IPS DF 4.7 (cell line): ENCODE results near the gene VWA8.
A peak's percentile ranks its signal among the peaks of the same experiment; 100 is the strongest.

Experiments used
- DNase-seq: peaks from one replicate; pipeline ENCODE4 v3.0.0-alpha.2; 2013; ENCODE audit warnings: low spot score; ENCODE audit errors: extremely low read depth

Gene VWA8

DNA sequence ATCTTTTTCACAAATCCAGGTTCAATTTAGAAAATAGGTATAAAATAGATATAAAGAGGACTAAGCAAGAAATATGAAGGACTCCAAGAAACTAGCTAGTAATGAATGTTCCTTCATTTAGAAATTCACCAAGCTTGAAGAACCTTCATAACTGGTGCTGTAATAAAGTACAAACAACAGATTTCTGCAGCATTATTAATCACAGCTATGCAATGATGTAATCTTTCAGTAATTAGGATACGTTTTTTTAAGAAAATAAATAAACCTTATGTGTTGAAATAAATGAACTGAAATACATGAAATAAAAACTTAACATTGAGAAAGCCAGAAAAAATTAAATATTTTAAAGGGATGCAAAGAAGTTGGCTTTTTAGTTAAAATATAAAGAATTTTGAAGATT, 267.5 kb downstream of the VWA8 start:
- no peak for DNase-seq

DNA sequence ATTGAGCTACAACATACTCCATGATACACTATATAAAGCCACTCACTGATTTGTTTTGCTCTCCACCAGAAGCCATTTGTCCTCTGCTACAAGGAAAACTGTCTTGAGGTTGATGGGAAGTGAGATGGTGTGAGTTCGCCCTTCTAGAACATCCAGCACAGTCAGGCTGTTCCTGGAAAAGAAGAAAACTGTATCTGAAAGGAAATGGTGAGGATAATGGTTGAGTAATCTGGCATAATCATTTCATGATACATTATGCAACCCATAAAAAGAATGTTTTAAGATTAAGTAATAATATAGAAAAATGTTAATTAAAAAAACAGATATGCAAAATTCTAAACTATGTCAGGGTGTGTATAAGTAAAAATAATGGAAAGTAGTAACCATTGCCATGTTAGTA, 269.6 kb downstream of the VWA8 start:
- no peak for DNase-seq

DNA sequence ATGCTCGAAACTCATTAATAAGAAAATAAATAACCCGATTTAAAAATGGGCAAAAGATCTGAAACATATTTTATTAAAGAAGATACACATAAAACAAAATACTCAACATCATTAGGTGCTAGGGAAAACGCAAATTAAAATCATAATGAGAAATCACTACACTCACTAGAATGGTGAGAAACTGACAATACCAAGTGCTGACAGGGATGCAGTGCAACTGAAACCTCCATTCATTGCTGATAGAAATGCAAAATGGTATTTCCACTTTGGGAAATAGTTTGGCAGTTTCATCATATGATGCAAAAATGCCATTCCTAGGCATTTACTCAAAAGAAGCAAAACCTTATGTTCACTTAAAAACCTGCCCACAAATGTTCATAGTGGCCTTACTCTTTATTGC, 278.1 kb downstream of the VWA8 start:
- DNase-seq, result no peak

DNA sequence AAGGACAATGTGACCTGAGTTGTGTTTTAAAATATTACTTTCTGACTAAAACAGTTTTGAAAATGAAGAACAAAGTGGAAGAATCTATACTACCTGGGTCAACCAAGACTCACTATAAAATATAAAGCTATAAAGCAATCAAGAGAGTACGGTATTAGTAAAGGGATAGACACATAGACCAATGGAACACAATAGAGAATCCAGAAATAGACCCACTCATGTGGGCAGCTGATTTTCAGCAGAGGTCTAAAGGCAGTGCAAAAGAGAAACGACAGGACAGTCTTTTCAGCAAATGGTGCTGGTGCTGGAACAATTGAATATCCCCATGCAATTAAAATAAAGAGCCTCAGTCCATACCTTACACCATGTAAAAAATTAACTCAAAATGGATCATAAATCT, 278.9 kb downstream of the VWA8 start:
- no peak for DNase-seq

DNA sequence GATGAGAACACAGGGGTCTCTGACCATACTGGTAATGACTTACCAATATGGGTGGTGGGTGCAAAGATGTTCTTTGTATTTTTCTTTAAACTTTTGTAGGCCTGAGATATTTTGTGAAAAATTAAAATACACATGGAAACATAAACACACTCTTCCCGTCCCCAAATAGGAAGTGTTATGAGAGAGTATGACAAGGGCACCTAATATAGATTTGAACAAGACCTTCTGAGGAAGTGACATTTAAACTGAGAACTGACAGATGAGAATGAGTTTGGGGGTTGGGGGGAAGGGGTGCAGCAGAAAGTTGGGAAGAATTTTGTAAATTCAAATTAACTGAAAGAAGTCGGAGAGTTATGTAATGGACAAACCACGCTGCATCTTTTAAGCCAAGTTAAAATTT, 279.3 kb downstream of the VWA8 start:
- DNase-seq, result no peak

DNA sequence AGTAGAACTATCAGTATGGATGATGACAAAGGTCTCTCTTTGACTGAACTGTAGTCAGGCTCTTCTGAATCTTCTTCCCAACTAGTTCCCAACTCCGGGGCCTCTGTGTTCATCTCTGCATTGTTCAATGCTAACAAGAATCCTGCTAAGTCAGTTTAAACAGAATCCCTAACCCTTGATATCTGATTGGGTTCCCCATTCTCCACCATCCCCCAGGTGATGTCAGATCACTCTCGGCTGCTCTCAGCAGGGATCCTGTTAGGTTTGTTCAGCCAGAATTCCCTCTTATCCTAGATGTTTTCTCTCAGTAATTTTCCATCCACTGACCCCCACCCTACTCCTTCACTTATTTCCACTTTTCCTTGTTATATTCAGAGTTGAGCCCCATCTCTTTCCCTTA, 280.0 kb downstream of the VWA8 start:
- no peak for DNase-seq

DNA sequence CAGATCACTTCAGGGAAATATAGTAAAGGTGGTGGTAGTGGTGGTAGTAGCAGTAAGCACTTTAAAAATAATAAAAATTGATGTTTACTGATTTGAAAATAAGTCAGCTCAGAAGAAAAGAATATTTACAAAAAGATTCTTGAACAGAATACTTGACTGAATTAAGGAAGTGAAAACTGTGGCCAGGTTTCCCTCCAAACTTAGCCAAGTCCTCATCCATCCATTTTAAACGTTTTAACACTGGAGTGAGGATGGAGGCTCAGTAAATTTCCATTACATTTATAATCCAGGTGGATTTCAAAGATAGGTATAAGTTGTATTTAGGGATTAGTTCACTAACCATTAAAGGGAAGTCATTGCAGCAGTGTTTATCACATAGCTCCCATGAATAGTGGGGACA, 282.1 kb downstream of the VWA8 start:
- DNase-seq, result no peak

DNA sequence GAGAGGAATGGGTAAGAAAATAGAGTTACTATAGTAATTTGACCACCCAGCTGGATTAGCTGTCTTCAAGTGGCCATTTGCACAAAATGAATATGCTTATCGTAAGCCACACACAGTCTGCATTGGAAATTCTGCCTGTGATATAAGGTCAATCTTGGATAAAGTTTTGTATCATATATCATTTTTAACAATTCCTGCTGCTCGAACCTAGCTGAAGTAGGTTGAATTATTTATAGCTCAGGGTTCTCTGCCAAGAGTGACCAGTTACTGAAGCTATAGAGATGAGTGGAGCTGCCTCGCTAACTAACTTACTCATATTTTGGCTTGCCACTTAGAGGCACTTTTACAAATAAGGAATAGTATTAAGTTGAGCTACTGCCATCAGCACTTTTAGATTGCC, 282.7 kb downstream of the VWA8 start:
- DNase-seq, result no peak

DNA sequence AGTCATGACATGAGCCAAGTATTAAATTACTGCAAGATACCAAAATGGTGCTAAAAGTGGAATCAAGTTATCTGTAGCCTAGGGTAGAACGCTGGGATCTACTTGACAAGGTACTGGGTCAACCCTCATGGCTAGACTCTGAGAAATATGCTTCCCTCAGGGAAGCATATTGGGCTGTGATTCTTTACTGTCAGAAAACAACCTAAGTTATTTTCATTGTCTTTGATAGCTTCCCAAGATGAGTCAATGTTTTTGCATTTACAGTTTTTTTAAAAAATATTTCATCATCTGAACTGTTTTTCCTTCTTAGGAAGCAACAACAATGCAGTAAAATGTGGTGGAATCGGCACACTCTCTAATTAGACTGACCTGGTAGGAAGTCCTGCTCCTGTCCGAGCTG, 285.6 kb downstream of the VWA8 start:
- DNase-seq, result no peak

DNA sequence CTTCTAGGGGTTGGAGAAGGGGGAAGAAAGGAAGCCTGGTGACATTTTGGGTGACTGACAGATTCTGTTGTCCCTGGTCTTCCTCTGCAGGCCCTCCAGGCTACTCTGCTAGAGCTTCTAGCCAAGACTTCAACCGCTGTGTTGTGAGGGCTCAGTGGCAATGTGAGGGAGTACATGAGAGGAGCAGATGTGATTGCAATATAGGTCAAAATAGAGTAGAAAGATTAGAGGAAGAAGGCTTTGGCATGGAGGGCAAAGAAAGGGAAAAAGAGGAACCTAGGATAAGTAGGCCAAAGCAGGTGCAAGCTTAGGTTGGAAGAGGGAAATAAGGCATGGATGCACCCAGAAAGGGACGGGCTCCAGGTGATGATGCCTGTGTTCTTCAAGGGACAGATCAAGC, 286.7 kb downstream of the VWA8 start:
- DNase-seq, result no peak

DNA sequence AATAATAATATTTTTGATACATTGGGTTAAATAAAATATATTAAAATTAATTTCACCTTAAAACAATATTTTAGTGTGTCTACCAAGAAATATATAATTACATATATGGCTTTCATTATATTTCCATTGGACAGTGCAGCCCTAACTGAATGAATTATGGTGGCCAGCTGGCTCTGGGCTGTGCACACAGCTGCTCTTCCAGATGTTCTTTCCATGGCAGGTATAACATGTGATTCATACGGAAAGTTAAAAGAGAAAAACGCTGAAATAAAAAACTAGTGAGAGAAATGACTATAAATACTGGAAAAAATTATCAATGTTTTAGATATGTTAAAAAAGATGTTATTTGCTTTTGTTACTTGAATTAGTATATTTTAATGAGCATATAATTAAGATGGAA, 287.3 kb downstream of the VWA8 start:
- no peak for DNase-seq

DNA sequence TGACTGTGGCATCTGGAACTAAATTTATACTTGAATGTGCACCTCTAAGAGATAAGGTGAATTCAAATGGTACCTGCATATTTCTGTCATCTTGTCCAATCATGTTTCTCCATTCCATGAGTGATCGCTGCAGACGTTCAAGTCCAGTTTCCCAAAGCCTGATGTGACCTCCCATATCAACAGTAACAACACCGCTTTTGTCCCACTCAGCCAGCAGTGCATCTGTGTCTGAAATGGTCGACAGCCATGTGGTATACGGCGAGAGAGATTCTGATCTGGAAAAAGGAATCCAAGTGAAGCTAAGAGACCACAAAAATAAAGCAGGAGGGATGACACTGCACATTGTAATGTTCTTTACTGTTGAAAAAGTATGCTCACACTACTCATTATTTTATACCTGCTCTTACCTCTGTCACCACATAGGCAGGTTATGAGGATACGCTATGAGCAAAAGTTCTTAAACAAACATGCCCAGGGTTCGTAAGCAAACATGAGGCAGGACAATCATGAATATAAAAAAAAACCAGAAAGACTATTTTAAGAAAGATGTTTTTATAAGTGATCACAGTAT, 290.0 kb downstream of the VWA8 start:
- no peak for DNase-seq

DNA sequence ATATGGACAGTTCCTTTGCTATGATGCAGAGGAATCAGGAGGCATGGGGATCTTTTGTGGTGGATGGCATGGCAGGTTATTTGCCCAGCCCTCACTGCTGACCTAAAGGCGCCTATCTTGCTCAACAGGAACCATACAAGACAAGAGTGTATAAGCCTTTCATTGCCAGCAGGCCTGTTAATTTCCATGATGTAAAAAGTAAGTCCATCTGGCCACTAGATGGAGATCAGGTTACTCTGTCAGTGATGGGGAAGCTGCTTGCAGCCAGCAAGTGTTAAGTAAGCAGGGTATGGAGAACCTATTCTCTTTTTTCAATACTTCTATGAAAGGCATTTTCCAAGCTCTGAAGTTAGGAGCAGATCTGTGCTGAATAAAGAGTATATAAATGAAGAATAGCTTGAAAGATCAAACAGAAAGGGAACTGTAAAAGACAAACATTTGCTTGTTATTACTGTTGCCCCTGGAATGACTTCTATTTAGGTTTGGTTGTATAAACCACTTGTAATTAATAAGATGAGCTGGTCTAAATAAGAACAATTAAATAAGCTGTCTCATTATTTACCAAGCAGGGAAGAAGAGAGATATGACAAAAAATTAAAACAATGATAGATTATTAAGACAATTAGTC, 292.7 kb downstream of the VWA8 start:
- peak; percentile 41 for DNase-seq

DNA sequence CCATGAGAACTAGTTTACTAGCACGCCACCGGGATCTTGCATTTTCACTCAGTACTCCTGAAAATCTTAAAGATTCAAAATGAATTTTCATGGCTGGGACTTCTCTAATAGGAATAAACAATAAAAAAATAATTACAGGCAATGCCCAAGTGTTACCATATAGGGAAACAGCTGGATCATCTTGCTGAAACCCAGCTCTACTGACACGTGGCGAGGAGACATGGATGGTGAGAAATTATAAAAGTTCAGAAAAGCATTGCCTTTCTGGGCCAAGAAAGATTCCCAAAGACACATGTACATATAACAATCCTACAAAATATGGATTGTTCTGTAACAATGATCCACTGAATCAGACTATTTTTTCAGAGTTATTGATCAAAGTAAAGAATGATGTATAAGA, 294.3 kb downstream of the VWA8 start:
- DNase-seq, result no peak

DNA sequence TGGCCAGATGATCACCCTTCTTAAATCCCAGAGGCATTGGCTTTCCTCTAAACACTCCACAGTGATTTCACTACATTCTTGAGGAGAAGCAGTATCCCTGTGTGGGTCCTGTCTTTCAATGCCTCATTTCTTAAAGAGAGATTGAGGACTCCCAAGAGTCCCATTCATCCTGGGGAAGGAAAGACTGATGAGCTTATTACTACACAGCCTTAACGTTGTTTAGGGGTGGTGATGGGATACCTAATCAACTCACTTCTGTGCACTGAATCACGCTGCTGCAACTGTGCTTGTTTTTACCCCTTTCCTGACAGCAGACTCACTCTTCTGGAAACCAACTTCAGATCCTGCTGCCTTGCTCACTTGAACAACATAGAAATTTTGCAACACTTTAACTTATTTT, 300.5 kb downstream of the VWA8 start:
- DNase-seq, result no peak

DNA sequence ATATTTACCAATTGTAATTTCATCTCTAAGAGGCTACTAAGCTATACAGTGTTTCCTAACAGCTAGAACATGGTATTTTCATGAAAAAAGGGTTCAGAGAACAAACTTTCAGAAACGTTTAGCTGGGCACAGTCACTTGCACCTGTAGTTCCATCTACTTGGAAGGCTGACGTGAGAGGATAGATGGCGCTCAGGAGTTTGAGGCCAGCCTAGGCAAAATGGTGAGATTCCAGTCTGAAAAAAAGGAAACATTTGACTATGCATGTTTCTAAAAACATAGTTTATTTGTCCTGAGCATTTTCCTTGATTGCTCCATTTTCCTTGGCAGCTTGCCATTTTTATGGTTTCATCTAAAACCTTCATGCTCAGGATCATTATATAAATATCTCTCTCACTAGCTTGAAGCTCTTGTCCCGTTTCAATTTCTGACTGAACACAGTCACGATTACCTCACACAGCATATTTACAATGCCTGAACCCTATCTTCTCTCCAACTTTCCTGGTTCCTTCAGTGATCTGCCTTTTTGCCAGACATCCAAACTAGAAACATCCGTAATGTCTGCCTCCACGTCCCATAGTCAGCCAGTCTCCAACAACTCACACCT, 302.8 kb downstream of the VWA8 start:
- DNase-seq, result no peak

DNA sequence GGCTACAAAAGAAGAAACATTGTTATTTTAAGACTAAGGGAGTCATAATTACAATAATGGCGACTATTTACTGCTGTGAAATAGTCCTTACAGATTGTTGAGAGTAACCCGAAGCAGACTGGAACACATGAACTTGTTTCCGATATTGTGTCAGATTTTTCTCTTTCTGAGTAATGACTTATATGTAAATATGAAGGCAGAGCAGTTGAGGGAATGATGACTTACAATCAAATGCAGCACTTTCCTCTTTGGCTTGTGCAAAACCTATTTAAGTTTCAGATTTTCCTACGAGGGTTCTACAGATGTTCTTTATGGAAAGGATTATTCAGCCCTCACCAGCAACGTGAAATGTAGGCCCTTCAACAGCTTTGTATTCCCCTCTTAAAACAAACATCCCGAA, 304.9 kb downstream of the VWA8 start:
- no peak for DNase-seq

DNA sequence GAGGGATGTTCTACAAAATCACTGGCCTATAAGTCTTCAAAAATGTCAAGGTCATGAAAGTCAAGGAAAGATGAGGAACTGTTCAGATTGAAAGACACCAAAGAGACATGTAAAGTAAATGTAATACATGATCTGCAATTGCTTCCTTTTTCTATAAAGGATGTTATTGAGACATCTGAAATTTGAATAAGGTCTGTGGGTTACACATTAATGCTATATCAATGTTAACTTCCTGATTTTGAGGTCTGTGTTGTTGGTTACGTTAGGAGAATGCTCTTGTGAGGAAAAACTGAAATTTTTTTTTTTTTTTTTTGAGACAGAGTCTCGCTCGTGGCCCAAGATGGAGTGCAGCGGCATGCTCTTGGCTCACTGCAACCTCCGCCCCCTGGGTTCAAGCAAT, 306.1 kb downstream of the VWA8 start:
- no peak for DNase-seq

DNA sequence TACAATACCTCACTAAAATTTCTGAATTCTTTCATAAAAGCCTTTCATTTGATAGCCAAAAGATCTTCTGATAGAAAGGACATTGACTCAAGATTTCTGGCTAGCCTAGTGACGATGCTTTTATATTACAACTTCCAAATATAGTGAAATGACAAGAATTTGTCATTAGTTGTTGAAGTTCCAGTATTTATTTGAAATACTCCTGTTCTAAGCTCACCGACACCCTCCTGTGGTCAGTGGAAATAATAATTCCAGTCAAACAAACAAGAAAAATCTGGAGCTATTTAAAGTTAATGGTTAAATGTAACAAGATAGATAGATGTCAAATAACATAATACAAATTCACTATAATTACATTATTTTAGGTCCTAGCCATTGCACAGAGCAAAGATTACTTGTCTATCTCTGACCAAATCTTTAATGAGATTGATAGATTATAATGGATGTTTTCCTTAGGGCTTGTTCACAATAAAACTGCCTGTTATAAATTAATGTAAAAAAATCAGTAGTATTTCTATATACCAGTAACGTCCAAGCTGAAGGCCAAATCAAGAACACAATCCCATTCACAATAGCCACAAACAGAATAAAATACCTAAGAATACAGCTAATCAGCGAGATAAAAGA, 308.1 kb downstream of the VWA8 start:
- DNase-seq, result no peak

DNA sequence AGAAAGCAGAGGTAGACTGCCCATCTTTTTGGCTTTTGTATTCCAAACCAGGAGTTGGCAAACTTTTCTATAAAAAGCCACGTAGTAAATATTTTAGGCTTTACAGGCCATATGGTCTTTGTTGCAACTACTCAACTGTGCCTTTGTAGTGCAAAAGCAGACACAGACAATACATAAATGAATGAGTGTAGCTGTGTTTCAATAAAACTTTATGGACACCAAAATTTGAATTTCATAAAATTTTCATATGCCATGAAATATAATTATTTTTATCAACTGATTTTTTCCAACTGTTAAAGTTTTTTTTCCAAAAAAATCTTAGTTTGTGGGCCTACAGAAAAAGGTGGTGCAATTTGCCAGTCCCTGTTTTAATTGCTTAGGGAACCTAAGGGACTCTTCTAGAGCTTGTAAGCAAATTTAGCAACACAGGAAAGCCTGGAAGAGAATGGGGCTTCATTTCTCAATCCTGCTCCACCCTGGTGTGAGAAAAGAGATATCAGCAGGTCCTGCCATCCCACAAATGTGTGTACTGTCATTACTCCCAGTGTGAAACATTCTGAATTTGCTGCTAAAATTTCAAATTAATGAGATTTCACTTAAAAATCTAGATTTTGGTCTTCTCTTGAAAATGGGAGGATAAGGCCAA, 309.4 kb downstream of the VWA8 start:
- no peak for DNase-seq

DNA sequence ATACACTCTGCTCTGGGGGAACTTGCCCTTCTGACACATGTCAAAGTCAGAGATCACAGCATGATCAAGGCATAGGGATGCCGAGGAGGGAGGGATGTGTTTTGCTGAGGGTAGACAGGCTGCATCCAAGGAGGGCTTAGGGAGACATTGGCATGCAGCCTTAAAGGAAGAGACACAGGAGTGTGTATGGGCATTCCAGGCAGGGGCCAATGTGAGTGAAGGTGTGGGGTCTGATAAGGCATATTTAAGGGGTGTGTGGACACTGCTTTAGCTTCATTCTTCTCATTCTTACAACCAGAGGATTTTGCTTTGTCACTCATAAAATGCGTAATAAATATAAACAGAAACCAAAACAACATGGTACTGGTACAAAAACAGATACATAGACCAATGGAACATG, 310.2 kb downstream of the VWA8 start:
- DNase-seq, result no peak

DNA sequence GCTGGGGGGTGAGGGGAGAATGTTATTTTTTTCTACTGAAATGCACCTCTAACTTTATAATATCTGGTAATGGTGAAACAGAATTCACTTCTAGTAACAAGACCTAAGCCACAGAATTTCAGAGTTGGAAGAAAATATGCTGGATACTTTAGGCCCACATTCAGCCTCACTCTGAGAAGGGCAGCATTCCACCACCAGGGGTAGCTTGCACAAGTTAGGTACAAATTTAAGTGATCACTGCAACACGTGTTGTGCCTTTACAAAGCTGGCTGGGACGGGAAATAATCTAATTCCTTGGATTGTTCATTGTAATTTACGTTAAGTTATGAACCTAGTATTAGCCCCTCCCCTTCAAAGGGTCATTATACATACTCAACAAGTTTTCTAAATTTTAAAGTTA, 311.2 kb downstream of the VWA8 start:
- DNase-seq, result no peak
